ENCODE data around the gene BICD2. TPM values are rescaled to one million over a fixed set of nuclear protein-coding genes. Genes with fewer than 3 reads are reported as not detected.

BICD2 gene
- total and polyA plus RNA-seq, 2 donors (not counting 1 experiment from before 2014, with no cell fraction given), result 9.1 to 35.8 TPM

GRCh38 chr9:92725266-92725545 lies 39.4 kb downstream of the BICD2 start:
- H3K4me1 ChIP-seq (ENCODE audit: control insufficient read depth, extremely low read depth, insufficient read depth, low read length), result peaks cover 9% of the 10 kb centered on the region
- H3K36me3 ChIP-seq (ENCODE audit: control insufficient read depth, insufficient read depth, low read length), result peaks cover 20% of the 10 kb centered on the region
- no peaks in the 10 kb centered on the region for H3K27me3 ChIP-seq (ENCODE audit: control insufficient read depth, insufficient read depth, low read length)
- TF ChIP-seq CTCF (conservative IDR thresholded peaks at IDR 0.05 in 1 of 2, IDR thresholded peaks at IDR 0.05 in 1 of 2; ENCODE audit: low read depth in 1 of 2, low read length in 2 of 2) (no peak), EZH2 (IDR thresholded peaks at IDR 0.05; ENCODE audit: low read length, missing control alignments) (no peak)
- H4K20me1 ChIP-seq (ENCODE audit: control insufficient read depth, extremely low read depth, insufficient read depth, low read length), result no peaks in the 10 kb centered on the region
- no peak for DNase-seq (ENCODE audit: low read depth in 2 of 2)
- peaks cover 22% of the 10 kb centered on the region for H3K79me2 ChIP-seq (ENCODE audit: control insufficient read depth, insufficient read depth, low read length)
- no peak overlapping the region for H2AFZ ChIP-seq (ENCODE audit: low read length)
- no peaks in the 10 kb centered on the region for H3K9me3 ChIP-seq (ENCODE audit: control insufficient read depth, insufficient read depth, low read depth, low read length)
- no peak overlapping the region for H3K4me3 ChIP-seq (replicated peaks in 1 of 4; ENCODE audit: control extremely low read depth in 1 of 4, insufficient read depth in 1 of 4, low read depth in 3 of 4, low read length in 4 of 4)
- no peak overlapping the region for H3K4me2 ChIP-seq (ENCODE audit: extremely low read depth, insufficient read depth, low read length)
- no peak overlapping the region for H3K9ac ChIP-seq (ENCODE audit: insufficient read depth, low read length)
- H3K27ac ChIP-seq (ENCODE audit: insufficient read depth, low read length), result no peak overlapping the region

GRCh38 chr9:92724528-92725265 lies 39.9 kb downstream of the BICD2 start:
- H3K9ac ChIP-seq (ENCODE audit: insufficient read depth, low read length), result no peak overlapping the region
- TF ChIP-seq CTCF (conservative IDR thresholded peaks at IDR 0.05 in 1 of 2, IDR thresholded peaks at IDR 0.05 in 1 of 2; ENCODE audit: low read depth in 1 of 2, low read length in 2 of 2) (no peak), EZH2 (IDR thresholded peaks at IDR 0.05; ENCODE audit: low read length, missing control alignments) (no peak)
- no peaks in the 10 kb centered on the region for H4K20me1 ChIP-seq (ENCODE audit: control insufficient read depth, extremely low read depth, insufficient read depth, low read length)
- no peak overlapping the region for H2AFZ ChIP-seq (ENCODE audit: low read length)
- H3K79me2 ChIP-seq (ENCODE audit: control insufficient read depth, insufficient read depth, low read length), result peaks cover 18% of the 10 kb centered on the region
- H3K4me2 ChIP-seq (ENCODE audit: extremely low read depth, insufficient read depth, low read length), result no peak overlapping the region
- H3K27ac ChIP-seq (ENCODE audit: insufficient read depth, low read length), result no peak overlapping the region
- H3K4me1 ChIP-seq (ENCODE audit: control insufficient read depth, extremely low read depth, insufficient read depth, low read length), result peaks cover 9% of the 10 kb centered on the region
- no peaks in the 10 kb centered on the region for H3K9me3 ChIP-seq (ENCODE audit: control insufficient read depth, insufficient read depth, low read depth, low read length)
- no peaks in the 10 kb centered on the region for H3K27me3 ChIP-seq (ENCODE audit: control insufficient read depth, insufficient read depth, low read length)
- peaks cover 21% of the 10 kb centered on the region for H3K36me3 ChIP-seq (ENCODE audit: control insufficient read depth, insufficient read depth, low read length)
- H3K4me3 ChIP-seq (replicated peaks in 1 of 4; ENCODE audit: control extremely low read depth in 1 of 4, insufficient read depth in 1 of 4, low read depth in 3 of 4, low read length in 4 of 4), result no peak overlapping the region
- DNase-seq (ENCODE audit: low read depth in 2 of 2), result no peak

GRCh38 chr9:92723801-92724323 lies 40.8 kb downstream of the BICD2 start:
- no peak for DNase-seq (ENCODE audit: low read depth in 2 of 2)
- Histone ChIP-seq H3K9ac (ENCODE audit: insufficient read depth, low read length) (no peak overlapping the region), H3K4me1 (ENCODE audit: control insufficient read depth, extremely low read depth, insufficient read depth, low read length) (peaks cover 9% of the 10 kb centered on the region), H2AFZ (ENCODE audit: low read length) (no peak overlapping the region), H3K79me2 (ENCODE audit: control insufficient read depth, insufficient read depth, low read length) (peaks cover 13% of the 10 kb centered on the region), H3K9me3 (ENCODE audit: control insufficient read depth, insufficient read depth, low read depth, low read length) (no peaks in the 10 kb centered on the region), H3K4me3 (replicated peaks in 1 of 4; ENCODE audit: control extremely low read depth in 1 of 4, insufficient read depth in 1 of 4, low read depth in 3 of 4, low read length in 4 of 4) (no peak overlapping the region), H3K27ac (ENCODE audit: insufficient read depth, low read length) (no peak overlapping the region), H3K4me2 (ENCODE audit: extremely low read depth, insufficient read depth, low read length) (no peak overlapping the region), H3K27me3 (ENCODE audit: control insufficient read depth, insufficient read depth, low read length) (no peaks in the 10 kb centered on the region), H4K20me1 (ENCODE audit: control insufficient read depth, extremely low read depth, insufficient read depth, low read length) (no peaks in the 10 kb centered on the region), H3K36me3 (ENCODE audit: control insufficient read depth, insufficient read depth, low read length) (peaks cover 28% of the 10 kb centered on the region)
- no peak for TF ChIP-seq EZH2 (IDR thresholded peaks at IDR 0.05; ENCODE audit: low read length, missing control alignments)
- no peak for TF ChIP-seq CTCF (conservative IDR thresholded peaks at IDR 0.05 in 1 of 2, IDR thresholded peaks at IDR 0.05 in 1 of 2; ENCODE audit: low read depth in 1 of 2, low read length in 2 of 2)
